HG03060 (cell line): ENCODE data around the gene FCRL3.

Experiments
- ATAC-seq: cut with Tn5 transposase; IDR thresholded peaks from one replicate; pipeline ENCODE4 v1.9.1; 2021; ENCODE audit warnings: low read depth, moderate number of reproducible peaks; ENCODE audit not compliant: unreplicated experiment

Gene FCRL3

GRCh38 chr1:157682710-157683437 lies 17.7 kb downstream of the FCRL3 start:
- ATAC-seq, result no peak

- ATAC-seq, result no peak
Observed at GRCh38 chr1:157678721-157679120, 21.8 kb downstream of the FCRL3 start.

- ATAC-seq, result no peak
Observed at GRCh38 chr1:157673008-157673407, 27.6 kb downstream of the FCRL3 start.

- no peak for ATAC-seq
Observed at GRCh38 chr1:157671895-157672294, 28.7 kb downstream of the FCRL3 start.

GRCh38 chr1:157659576-157660247 lies 40.9 kb downstream of the FCRL3 start:
- no peak for ATAC-seq

GRCh38 chr1:157658571-157658970 lies 42.0 kb downstream of the FCRL3 start:
- no peak for ATAC-seq

- no peak for ATAC-seq
Observed at GRCh38 chr1:157653494-157653873, 47.1 kb downstream of the FCRL3 start.

- ATAC-seq, result peak; percentile 96
Observed at GRCh38 chr1:157652859-157653493, 47.6 kb downstream of the FCRL3 start.

GRCh38 chr1:157648317-157648716 lies 52.3 kb downstream of the FCRL3 start:
- ATAC-seq, result no peak

GRCh38 chr1:157646144-157646543 lies 54.4 kb downstream of the FCRL3 start:
- no peak for ATAC-seq

GRCh38 chr1:157641177-157641576 lies 59.4 kb downstream of the FCRL3 start:
- no peak for ATAC-seq

- no peak for ATAC-seq
Observed at GRCh38 chr1:157639800-157640199, 60.8 kb downstream of the FCRL3 start.

GRCh38 chr1:157628773-157629172 lies 71.8 kb downstream of the FCRL3 start:
- no peak for ATAC-seq
